Colon (tissue), 2 donors: ENCODE measurements around the gene BCL2L13.

Source experiments
- FAIRE-seq: peaks from 2 replicates; lab custom pipeline; 2012; peaks lifted over from hg19 to GRCh38; lab: Jason Lieb, UNC
- donor health status: control.
- donor health status: control.

Gene BCL2L13

GRCh38 chr22:17726928-17727897 is 88.7 kb downstream of the BCL2L13 start:
- FAIRE-seq = no peak

GRCh38 chr22:17728786-17729185 is 90.2 kb downstream of the BCL2L13 start:
- FAIRE-seq = no peak

GRCh38 chr22:17729561-17729960 is 91.0 kb downstream of the BCL2L13 start:
- no peak for FAIRE-seq

GRCh38 chr22:17732251-17732854 is 93.8 kb downstream of the BCL2L13 start:
- no peak for FAIRE-seq

GRCh38 chr22:17733466-17733865 is 94.9 kb downstream of the BCL2L13 start:
- FAIRE-seq = no peak

- FAIRE-seq = no peak
Observed at GRCh38 chr22:17734187-17734586, 95.6 kb downstream of the BCL2L13 start.

- FAIRE-seq = no peak
Observed at GRCh38 chr22:17738386-17739128, 100.0 kb downstream of the BCL2L13 start.

- FAIRE-seq = no peak
Observed at GRCh38 chr22:17739196-17739975, 100.8 kb downstream of the BCL2L13 start.

GRCh38 chr22:17741866-17742526 is 103.4 kb downstream of the BCL2L13 start:
- FAIRE-seq = no peak

GRCh38 chr22:17742527-17742902 is 104.0 kb downstream of the BCL2L13 start:
- FAIRE-seq = no peak

GRCh38 chr22:17743661-17744411 is 105.3 kb downstream of the BCL2L13 start:
- FAIRE-seq = no peak

- FAIRE-seq = no peak
Observed at GRCh38 chr22:17744430-17744829, 105.9 kb downstream of the BCL2L13 start.

GRCh38 chr22:17746916-17747315 is 108.4 kb downstream of the BCL2L13 start:
- FAIRE-seq = no peak

GRCh38 chr22:17748555-17749353 is 110.2 kb downstream of the BCL2L13 start:
- FAIRE-seq = no peak

GRCh38 chr22:17749605-17750395 is 111.2 kb downstream of the BCL2L13 start:
- no peak for FAIRE-seq

GRCh38 chr22:17751596-17751995 is 113.0 kb downstream of the BCL2L13 start:
- FAIRE-seq = no peak

- FAIRE-seq = no peak
Observed at GRCh38 chr22:17753401-17753989, 114.9 kb downstream of the BCL2L13 start.

GRCh38 chr22:17754233-17754925 is 115.8 kb downstream of the BCL2L13 start:
- no peak for FAIRE-seq
